Gastrocnemius medialis (tissue), 4 donors: Measurements from ENCODE around the gene CFAP52. TPM values are rescaled to one million over a fixed set of nuclear protein-coding genes. Genes with fewer than 3 reads are reported as not detected.

Experiments used
- ATAC-seq, 2 donors: fragments of 150-250 bp; one replicate each; pipeline ENCODE4 v1.9.1; 2016
- DNase-seq, 2 donors: peaks; one replicate each; pipeline ENCODE4 v3.0.0-alpha.2; 2019
- H3K27ac ChIP-seq, 4 donors: fragments of 200-600 bp; sonication (generic); 1 replicate in 1 of 4; 2 replicates in 3 of 4; pipeline ENCODE4 v1.5.1; 2016 to 2018; ENCODE audit warnings: mild to moderate bottlenecking in 2 of 4, moderate library complexity in 1 of 4
- H3K27me3 ChIP-seq, 3 donors: fragments of 200-600 bp; sonication (generic) in 2 of 3; 1 replicate in 1 of 3; 2 replicates in 2 of 3; pipeline versions ENCODE4 v1.5.1 to v1.6.0; 2016 to 2019; ENCODE audit warnings: mild to moderate bottlenecking in 1 of 3, moderate library complexity in 1 of 3
- H3K36me3 ChIP-seq, 2 donors: fragments of 200-600 bp; sonication (generic) in 1 of 2; one replicate each; pipeline ENCODE4 v1.5.1; 2017 to 2018
- H3K4me1 ChIP-seq, 2 donors: fragments of 200-600 bp; sonication (generic) in 1 of 2; one replicate each; pipeline ENCODE4 v1.5.1; 2016 to 2017; ENCODE audit warnings: mild to moderate bottlenecking in 2 of 2
- H3K4me3 ChIP-seq, 4 donors: fragments of 200-600 bp; sonication (generic) in 3 of 4; 1 replicate in 1 of 4; 2 replicates in 3 of 4; pipeline ENCODE4 v1.5.1; 2016 to 2019; ENCODE audit warnings: mild to moderate bottlenecking in 2 of 4
- H3K9me3 ChIP-seq, 3 donors: fragments of 200-600 bp; sonication (generic) in 2 of 3; 1 replicate in 1 of 3; 2 replicates in 2 of 3; pipeline ENCODE4 v1.5.1; 2016 to 2019
- CTCF ChIP-seq, 5 experiments: fragments of 450-650 bp in 3 of 5; fragments of 200-600 bp in 2 of 5; sonication (generic) in 2 of 5; IDR thresholded peaks in 4 of 5; conservative IDR thresholded peaks in 1 of 5; 1 replicate in 4 of 5; 2 replicates in 1 of 5; pipeline ENCODE4 v1.5.1; 2016 to 2019; ENCODE audit warnings: antibody characterized with exemption in 5 of 5, mild to moderate bottlenecking in 3 of 5, moderate library complexity in 3 of 5
- POLR2A ChIP-seq, 2 donors: fragments of 450-650 bp; IDR thresholded peaks; one replicate each; pipeline ENCODE4 v1.6.1; 2017; ENCODE audit warnings: antibody characterized with exemption in 2 of 2, mild to moderate bottlenecking in 2 of 2, moderate library complexity in 2 of 2
- in situ Hi-C, 4 donors: fragments of 200-750 bp; cut with MboI; loops; one replicate each; pipeline versions ENCODE4 v1.15.0 to v1.8.0; 2017; ENCODE audit warnings: low sequenced_read_pairs in 4 of 4
- intact Hi-C: fragments of 100-400 bp; cut with DNase I; formaldehyde crosslinking; loops from one replicate; pipeline ENCODE4 v1.15.1; 2023; ENCODE audit warnings: low total_unique reads
- total RNA-seq, 4 donors: library from RNA; depleted of rRNA; stranded (reverse); fragments of >200 nt; gene quantifications; one replicate each; pipeline versions ENCODE4 v1.1.0 to v1.2.3, GENCODE V29; 2016

Gene CFAP52
- total RNA-seq, 4 donors from 2014 or later = not detected

- peaks cover 48 to 54% (median 53%) of the 10 kb centered on the region in 3 donors for H3K27me3 ChIP-seq
- intact Hi-C loops (no loop called here), in situ Hi-C loops (no loop called here)
- ATAC-seq (no peak), DNase-seq (no peak)
- H3K27ac ChIP-seq = no peak overlapping the region
- H3K36me3 ChIP-seq = no peaks in the 10 kb centered on the region
- H3K4me1 ChIP-seq = peaks cover 5 to 8% of the 10 kb centered on the region in 2 donors
- H3K4me3 ChIP-seq = no peak overlapping the region
- no peak for TF ChIP-seq CTCF (IDR thresholded peaks at IDR 0.05 in 4 of 5, conservative IDR thresholded peaks at IDR 0.05 in 1 of 5)
- TF ChIP-seq POLR2A (IDR thresholded peaks at IDR 0.05) = no peak
- no peaks in the 10 kb centered on the region for H3K9me3 ChIP-seq
These were observed 70.1 kb downstream of the CFAP52 start for GRCh38 chr17:9646546-9646885.

GRCh38 chr17:9647014-9647413, 70.6 kb downstream of the CFAP52 start:
- in situ Hi-C loops (no loop called here), intact Hi-C loops (no loop called here)
- H3K36me3 ChIP-seq = no peaks in the 10 kb centered on the region
- H3K4me1 ChIP-seq = peaks cover 5 to 8% of the 10 kb centered on the region in 2 donors
- no peak overlapping the region for H3K27ac ChIP-seq
- no peaks in the 10 kb centered on the region for H3K9me3 ChIP-seq
- peaks cover 48 to 54% (median 53%) of the 10 kb centered on the region in 3 donors for H3K27me3 ChIP-seq
- no peak overlapping the region for H3K4me3 ChIP-seq
- DNase-seq (no peak), ATAC-seq (no peak)
- TF ChIP-seq CTCF (IDR thresholded peaks at IDR 0.05 in 4 of 5, conservative IDR thresholded peaks at IDR 0.05 in 1 of 5) = no peak
- no peak for TF ChIP-seq POLR2A (IDR thresholded peaks at IDR 0.05)

GRCh38 chr17:9648521-9649110, 72.2 kb downstream of the CFAP52 start:
- no peak for ATAC-seq
- TF ChIP-seq CTCF (IDR thresholded peaks at IDR 0.05 in 4 of 5, conservative IDR thresholded peaks at IDR 0.05 in 1 of 5) = no peak
- TF ChIP-seq POLR2A (IDR thresholded peaks at IDR 0.05) = no peak

GRCh38 chr17:9658593-9659211, 82.3 kb downstream of the CFAP52 start:
- no peak for TF ChIP-seq POLR2A (IDR thresholded peaks at IDR 0.05)
- no peak for TF ChIP-seq CTCF (IDR thresholded peaks at IDR 0.05 in 4 of 5, conservative IDR thresholded peaks at IDR 0.05 in 1 of 5)
- Histone ChIP-seq H3K9me3 (no peaks in the 10 kb centered on the region), H3K36me3 (no peaks in the 10 kb centered on the region), H3K27me3 (no peaks in the 10 kb centered on the region), H3K4me3 (no peak overlapping the region), H3K4me1 (no peaks in the 10 kb centered on the region), H3K27ac (no peak overlapping the region)
- intact Hi-C loops = no loop called here
- ATAC-seq (no peak), DNase-seq (no peak)
- in situ Hi-C loops = no loop called here

More at GRCh38 chr17:9648521-9649110, 72.2 kb downstream of the CFAP52 start:
- no peaks in the 10 kb centered on the region for H3K36me3 ChIP-seq
- H3K27me3 ChIP-seq = peaks cover 46 to 57% (median 53%) of the 10 kb centered on the region in 3 donors
- DNase-seq = no peak
- in situ Hi-C loops = no loop called here
- intact Hi-C loops = no loop called here
- H3K4me3 ChIP-seq = no peak overlapping the region
- no peaks in the 10 kb centered on the region for H3K9me3 ChIP-seq
- peaks cover 5 to 8% of the 10 kb centered on the region in 2 donors for H3K4me1 ChIP-seq
- H3K27ac ChIP-seq = no peak overlapping the region
